A549 (cell line): Measurements from ENCODE around the gene FOLR2. TPM values are rescaled to one million over a fixed set of nuclear protein-coding genes. Genes with fewer than 3 reads are reported as not detected.
"Not testable (repeated sequence)": the region's sequence is repeated elsewhere in the genome, so short reads cannot be mapped to it uniquely, and the experiment has no call there.

ENCODE experiments used
- ATAC-seq, 2 experiments: fragments of 200-7000 bp in 1 of 2; fragments of >200 bp in 1 of 2; cut with Nextera tagmentation in 1 of 2; cut with Tn5 transposase in 1 of 2; 3 replicates each; pipeline versions ENCODE4 v1.8.0 to v1.9.1; 2018 to 2020; ENCODE audit warnings: mild to moderate bottlenecking in 1 of 2, moderate library complexity in 1 of 2
- CTCF ChIA-PET: fragments of 300-600 bp; sonication (Branson Sonifier 250); formaldehyde crosslinking; extraction: SDS; loops from one replicate; lab custom pipeline; 2021; ENCODE audit warnings: antibody characterized with exemption, inconsistent platforms; lab: Yijun Ruan, JAX
- POLR2A ChIA-PET: fragments of 350-600 bp; formaldehyde crosslinking; extraction: SDS; loops from one replicate; lab custom pipeline; 2021; ENCODE audit warnings: antibody characterized with exemption, inconsistent platforms; lab: Yijun Ruan, JAX
- DNase-seq, 2 experiments: peaks; one replicate each; pipeline versions ENCODE4 v3.0.0 to v3.0.0-alpha.2; 2011 to 2016; ENCODE audit warnings: low read depth in 1 of 2, low spot score in 1 of 2
- FAIRE-seq: peaks from 2 replicates; lab custom pipeline; 2011; peaks lifted over from hg19 to GRCh38; lab: Jason Lieb, UNC
- H3K27ac ChIP-seq, 2 experiments: fragments of >200 bp; sonication (Bioruptor Twin); formaldehyde crosslinking; 3 replicates each; pipeline ENCODE4 v1.5.1; 2016 to 2017
- H3K4me1 ChIP-seq: fragments of >200 bp; sonication (Bioruptor Twin); formaldehyde crosslinking; 3 replicates; pipeline ENCODE4 v1.6.1; 2016
- H3K4me2 ChIP-seq: fragments of >200 bp; sonication (Bioruptor Twin); formaldehyde crosslinking; 3 replicates; pipeline ENCODE4 v1.6.1; 2016
- H3K4me3 ChIP-seq: fragments of >200 bp; sonication (Bioruptor Twin); formaldehyde crosslinking; 3 replicates; pipeline ENCODE4 v1.5.1; 2016
- H3K9me3 ChIP-seq: fragments of >200 bp; sonication (Bioruptor Twin); formaldehyde crosslinking; 3 replicates; pipeline ENCODE4 v1.6.1; 2016
- ATOH8 ChIP-seq: fragments of 250-450 bp; sonication (Bioruptor Pico); IDR thresholded peaks from 2 replicates; pipeline ENCODE4 v1.5.0; 2020; ENCODE audit warnings: low read depth, mild to moderate bottlenecking, moderate library complexity
- CHD2 ChIP-seq: fragments of 150-350 bp; IDR thresholded peaks from 2 replicates; pipeline ENCODE4 v1.6.1; 2014; ENCODE audit warnings: low read length; ENCODE audit not compliant: partially characterized antibody
- CTCF ChIP-seq: fragments of >200 bp; sonication (Bioruptor Twin); formaldehyde crosslinking; IDR thresholded peaks from 3 replicates; pipeline ENCODE4 v1.5.1; 2016
- ELK1 ChIP-seq: fragments of 150-350 bp; IDR thresholded peaks from 2 replicates; pipeline ENCODE4 v1.6.1; 2014; ENCODE audit warnings: low read depth, mild to moderate bottlenecking, low read length
- ESRRA ChIP-seq: fragments of 150-350 bp; IDR thresholded peaks from 2 replicates; pipeline ENCODE4 v1.6.1; 2014; ENCODE audit warnings: mild to moderate bottlenecking, low read length, borderline replicate concordance
- FOSB ChIP-seq: fragments of 250-450 bp; sonication (Bioruptor Pico); IDR thresholded peaks from 2 replicates; pipeline ENCODE4 v1.5.0; 2020; ENCODE audit warnings: mild to moderate bottlenecking, moderate library complexity
- HDAC2 ChIP-seq: fragments of 200-600 bp; sonication (generic); IDR thresholded peaks from 2 replicates; pipeline ENCODE4 v1.6.1; 2016
- HOXA7 ChIP-seq: fragments of 250-450 bp; sonication (Bioruptor Pico); IDR thresholded peaks from 2 replicates; pipeline ENCODE4 v1.5.0; 2020; ENCODE audit warnings: mild to moderate bottlenecking, moderate library complexity
- JUN ChIP-seq, 2 experiments: fragments of >200 bp; sonication (Bioruptor Twin); formaldehyde crosslinking; IDR thresholded peaks; 2 replicates in 1 of 2; 3 replicates in 1 of 2; pipeline ENCODE4 v1.6.1; 2016 to 2017
- KDM1A ChIP-seq: fragments of 200-600 bp; sonication (generic); IDR thresholded peaks from 2 replicates; pipeline ENCODE4 v1.6.1; 2016; ENCODE audit warnings: low read depth, mild to moderate bottlenecking
- NR3C1 ChIP-seq: fragments of >200 bp; sonication (Bioruptor Twin); formaldehyde crosslinking; IDR thresholded peaks from 3 replicates; pipeline ENCODE4 v1.6.1; 2017
- POLR2A ChIP-seq: IDR thresholded peaks from 2 replicates; pipeline ENCODE4 v1.6.1; 2012; ENCODE audit warnings: mild to moderate bottlenecking, low read length
- RAD21 ChIP-seq, 2 experiments: fragments of >200 bp in 1 of 2; sonication (Bioruptor Twin) in 1 of 2; formaldehyde crosslinking in 1 of 2; IDR thresholded peaks in 1 of 2; conservative IDR thresholded peaks in 1 of 2; 2 replicates in 1 of 2; 3 replicates in 1 of 2; pipeline ENCODE4 v1.6.1; 2012 to 2018; ENCODE audit warnings: inconsistent platforms in 1 of 2
- RARB ChIP-seq: fragments of 250-450 bp; sonication (Bioruptor Pico); IDR thresholded peaks from 2 replicates; pipeline ENCODE4 v1.8.0; 2021; ENCODE audit warnings: mild to moderate bottlenecking, moderate library complexity
- RNF2 ChIP-seq: fragments of 200-600 bp; sonication (generic); IDR thresholded peaks from 2 replicates; pipeline ENCODE4 v1.6.1; 2016; ENCODE audit warnings: low read depth, mild to moderate bottlenecking, antibody characterized with exemption, moderate library complexity, borderline replicate concordance
- ZFP36 ChIP-seq: fragments of 450-650 bp; IDR thresholded peaks from 2 replicates; pipeline ENCODE4 v1.6.1; 2014; ENCODE audit warnings: borderline replicate concordance; ENCODE audit not compliant: partially characterized antibody
- ZNF302 ChIP-seq: fragments of 250-450 bp; sonication (Bioruptor Pico); IDR thresholded peaks from 2 replicates; pipeline ENCODE4 v1.9.0; 2021; ENCODE audit warnings: inconsistent platforms, mild to moderate bottlenecking, moderate library complexity
- ZSCAN20 ChIP-seq: fragments of 250-450 bp; sonication (Bioruptor Pico); IDR thresholded peaks from 2 replicates; pipeline ENCODE4 v1.8.0; 2022; ENCODE audit warnings: mild to moderate bottlenecking, moderate library complexity
- WGBS: methylation state at CpG from one replicate; pipeline ENCODE4 v1.1.6; 2017; ENCODE audit errors: missing lambda C conversion rate; 5-methylcytosine and 5-hydroxymethylcytosine counted together
- polyA plus RNA-seq, 4 experiments: library from polyadenylated mRNA; depleted of rRNA in 3 of 4; stranded (reverse); fragments of >200 nt; fragmentation: RNase III in 1 of 4; extraction: RNeasy Plus Mini Kit Qiagen cat#74134 plus additional on column Dnase treatment in 1 of 4; gene quantifications; 2 replicates in 3 of 4; 3 replicates in 1 of 4; pipeline ENCODE4 v1.2.3, GENCODE V29; 2011 to 2017

Gene FOLR2
- polyA plus RNA-seq, 2 of the 4 experiments (the other 2 are of a cell fraction) = not detected

GRCh38 chr11:72180892-72181552 lies 35.6 kb upstream of the FOLR2 start:
- H3K4me2 ChIP-seq, H3K27ac ChIP-seq, H3K9me3 ChIP-seq, H3K4me3 ChIP-seq, FAIRE-seq, DNase-seq, POLR2A ChIA-PET: not testable (repeated sequence)
- peak; percentile 11 to 17; a peak in 3 of 6 replicates for ATAC-seq
- H3K4me1 ChIP-seq = peaks cover 11% of the 10 kb centered on the region; the same call in 2 of the 3 replicates
- CTCF ChIA-PET = interaction anchor here (1.2 to 6.0 kb wide), 4 partner anchors 36 to 290 kb away, joined by 3 to 48 read pairs (median 4); no protein-coding TSS in a partner anchor
- 43% methylated on average over 6 of the region's 7 CpGs for WGBS

- ATAC-seq (peak; percentile 44 to 69; a peak in 4 of 6 replicates), DNase-seq (peak in 1 of 2 experiments; percentile 22)
- H3K4me1 ChIP-seq = peaks cover 11% of the 10 kb centered on the region; the same call in 2 of the 3 replicates
- FAIRE-seq, H3K4me2 ChIP-seq, H3K4me3 ChIP-seq, H3K9me3 ChIP-seq, POLR2A ChIA-PET: not testable (repeated sequence)
- CTCF ChIA-PET = interaction anchor here (0.6 to 6.0 kb wide), 5 partner anchors 22 to 156 kb away, joined by 3 to 48 read pairs (median 4); no protein-coding TSS in a partner anchor
- WGBS = 69% methylated on average over 3 of the region's 3 CpGs
- H3K27ac ChIP-seq = peak overlapping the region in 1 of 2 experiments; percentile 35; a peak in 1 of 6 replicates
- TF ChIP-seq RAD21 (conservative IDR thresholded peaks at IDR 0.05 in 1 of 2, IDR thresholded peaks at IDR 0.05 in 1 of 2) = peak; percentile 33 to 59; a peak in 3 of 5 replicates
These were observed 35.0 kb upstream of the FOLR2 start for GRCh38 chr11:72181553-72181958.

GRCh38 chr11:72188267-72188666 lies 28.3 kb upstream of the FOLR2 start:
- no peak for DNase-seq
- no peak overlapping the region for H3K4me3 ChIP-seq
- TF ChIP-seq ATOH8 = no peak
- TF ChIP-seq NR3C1 = no peak
- no peak for TF ChIP-seq CTCF
- TF ChIP-seq JUN (IDR thresholded peaks at IDR 0.05) = no peak
- no peak for TF ChIP-seq HOXA7
- TF ChIP-seq ZNF302 = no peak
- TF ChIP-seq CHD2 = no peak
- TF ChIP-seq RARB (CRISPR knock-in tag) = no peak
- no peak for TF ChIP-seq ELK1
- TF ChIP-seq RNF2 = no peak
- no peak for TF ChIP-seq KDM1A
- TF ChIP-seq POLR2A = no peak
- TF ChIP-seq ESRRA = no peak
- no peak for TF ChIP-seq ZSCAN20
- TF ChIP-seq FOSB (CRISPR knock-in tag) = no peak
- TF ChIP-seq ZFP36 = no peak
- TF ChIP-seq HDAC2 = no peak
- TF ChIP-seq, all 56 proteins: peak for 0
- H3K27ac ChIP-seq = no peak overlapping the region
- POLR2A ChIA-PET = no interaction called here
- WGBS = 87% methylated on average over 1 of the region's 1 CpG
- no peaks in the 10 kb centered on the region for H3K9me3 ChIP-seq
- CTCF ChIA-PET = interaction anchor here (1.2 to 2.3 kb wide), 4 partner anchors 13 to 246 kb away, joined by 4 to 5 read pairs (median 5); partner anchors contain the start of gene CLPB
- no peak overlapping the region for H3K4me2 ChIP-seq
- H3K4me1 ChIP-seq = peaks cover under 1% of the 10 kb centered on the region; the same call in 1 of the 3 replicates
- FAIRE-seq = no peak
- ATAC-seq = no peak
